H1 (cell line): Measurements from ENCODE around the gene CHST8. TPM values are rescaled to one million over a fixed set of nuclear protein-coding genes. Genes with fewer than 3 reads are reported as not detected.

Experiments
- CTCF ChIA-PET: fragments of 300-600 bp; sonication (Branson Sonifier 250); formaldehyde crosslinking; loops from one replicate; lab custom pipeline; 2021; ENCODE audit not compliant: partially characterized antibody; lab: Charles Lee
- POLR2A ChIA-PET: fragments of 300-600 bp; sonication (Branson Sonifier 250); formaldehyde crosslinking; loops from one replicate; lab custom pipeline; 2021; ENCODE audit warnings: inconsistent platforms; ENCODE audit not compliant: partially characterized antibody; lab: Charles Lee
- DNase-seq, 2 experiments: peaks; one replicate each; pipeline versions ENCODE4 v3.0.0 to v3.0.0-alpha.2; 2010 to 2022; ENCODE audit warnings: low spot score in 2 of 2, low read depth in 1 of 2, mixed read lengths in 1 of 2
- FAIRE-seq: peaks from 2 replicates; lab custom pipeline; 2011; peaks lifted over from hg19 to GRCh38; lab: Jason Lieb, UNC
- H2AFZ ChIP-seq: 2 replicates; pipeline ENCODE4 v1.8.1; 2012; ENCODE audit warnings: low read length, inconsistent platforms
- H2AK5ac ChIP-seq: 2 replicates; pipeline ENCODE4 v1.6.1; 2013; ENCODE audit warnings: low read depth, low read length
- H2BK120ac ChIP-seq: replicated peaks from 2 replicates; pipeline ENCODE3; 2013; ENCODE audit warnings: low read depth, low read length, inconsistent platforms
- H2BK12ac ChIP-seq: 2 replicates; pipeline ENCODE4 v1.6.1; 2013; ENCODE audit warnings: low read depth, low read length
- H2BK15ac ChIP-seq: 2 replicates; pipeline ENCODE4 v1.6.1; 2013; ENCODE audit warnings: low read length
- H2BK20ac ChIP-seq: 2 replicates; pipeline ENCODE4 v1.6.1; 2013; ENCODE audit warnings: low read length
- H2BK5ac ChIP-seq: 2 replicates; pipeline ENCODE4 v1.6.1; 2013; ENCODE audit warnings: low read depth, low read length
- H3K14ac ChIP-seq: 2 replicates; pipeline ENCODE4 v1.6.1; 2013; ENCODE audit warnings: inconsistent platforms; ENCODE audit not compliant: insufficient read length
- H3K18ac ChIP-seq: 2 replicates; pipeline ENCODE4 v1.6.1; 2013; ENCODE audit warnings: low read length; ENCODE audit errors: extremely low read depth
- H3K23ac ChIP-seq: 2 replicates; pipeline ENCODE4 v1.6.1; 2013; ENCODE audit warnings: inconsistent platforms; ENCODE audit not compliant: insufficient read length
- H3K23me2 ChIP-seq: 2 replicates; pipeline ENCODE4 v1.6.1; 2013; ENCODE audit warnings: low read depth, low read length
- H3K27ac ChIP-seq: 2 replicates; pipeline ENCODE4 v1.6.1; 2011; ENCODE audit warnings: low read depth, low read length, inconsistent platforms
- H3K27me3 ChIP-seq, 4 experiments: replicated peaks in 1 of 4; 1 replicate in 1 of 4; 2 replicates in 3 of 4; pipeline versions ENCODE4 v1.6.1 to v1.8.1; 2011 to 2013; ENCODE audit warnings: low read length in 3 of 4, mild to moderate bottlenecking in 3 of 4, inconsistent platforms in 2 of 4, mixed read lengths in 2 of 4, moderate library complexity in 1 of 4; ENCODE audit not compliant: control insufficient read depth in 3 of 4, insufficient read depth in 3 of 4; ENCODE audit errors: extremely low read depth in 1 of 4
- H3K36me3 ChIP-seq, 4 experiments: 2 replicates each; pipeline versions ENCODE4 v1.6.1 to v1.8.1; 2011 to 2013; ENCODE audit warnings: mild to moderate bottlenecking in 4 of 4, low read length in 3 of 4, moderate library complexity in 2 of 4, control low read depth in 1 of 4, inconsistent platforms in 1 of 4; ENCODE audit not compliant: insufficient read depth in 4 of 4, control insufficient read depth in 2 of 4
- H3K4ac ChIP-seq: replicated peaks from 2 replicates; pipeline ENCODE3; 2013; ENCODE audit warnings: low read length, low read depth, mixed read lengths, inconsistent platforms; ENCODE audit not compliant: insufficient read length
- H3K4me1 ChIP-seq, 4 experiments: replicated peaks in 1 of 4; 1 replicate in 1 of 4; 2 replicates in 3 of 4; pipeline versions ENCODE4 v1.6.1 to v1.8.1; 2011 to 2013; ENCODE audit warnings: low read length in 3 of 4, inconsistent platforms in 2 of 4, mixed read lengths in 1 of 4; ENCODE audit not compliant: insufficient read depth in 4 of 4, control insufficient read depth in 3 of 4
- H3K4me2 ChIP-seq, 2 experiments: 2 replicates each; pipeline versions ENCODE4 v1.6.1 to v1.8.1; 2011 to 2013; ENCODE audit warnings: low read depth in 2 of 2, low read length in 2 of 2, control low read depth in 1 of 2, inconsistent platforms in 1 of 2, mild to moderate bottlenecking in 1 of 2; ENCODE audit not compliant: insufficient read depth in 1 of 2
- H3K4me3 ChIP-seq, 4 experiments: fragments of 200-600, 300-600 bp in 1 of 4; sonication (generic), shearing (Covaris generic), sonication (Bioruptor Twin) in 1 of 4; 2 replicates each; pipeline versions ENCODE4 v1.5.1 to v1.8.1; 2011 to 2016; ENCODE audit warnings: low read length in 4 of 4, low read depth in 3 of 4, control low read depth in 2 of 4, inconsistent platforms in 2 of 4, mild to moderate bottlenecking in 2 of 4, mixed read lengths in 1 of 4, moderate library complexity in 1 of 4; ENCODE audit not compliant: insufficient read depth in 2 of 4; ENCODE audit errors: extremely low read depth in 1 of 4
- H3K56ac ChIP-seq: replicated peaks from 2 replicates; pipeline ENCODE3; 2013; ENCODE audit warnings: low read depth, mild to moderate bottlenecking, mixed read lengths, low read length, inconsistent platforms; ENCODE audit not compliant: insufficient read length
- H3K79me1 ChIP-seq: 2 replicates; pipeline ENCODE4 v1.6.1; 2013; ENCODE audit warnings: low read depth, low read length, control low read depth
- H3K79me2 ChIP-seq, 2 experiments: 2 replicates each; pipeline versions ENCODE4 v1.6.1 to v1.8.1; 2012 to 2013; ENCODE audit warnings: low read length in 2 of 2, mild to moderate bottlenecking in 2 of 2, inconsistent platforms in 1 of 2; ENCODE audit not compliant: insufficient read depth in 2 of 2, control insufficient read depth in 1 of 2
- H3K9ac ChIP-seq, 4 experiments: replicated peaks in 1 of 4; 1 replicate in 1 of 4; 2 replicates in 3 of 4; pipeline versions ENCODE4 v1.6.1 to v1.8.1; 2011 to 2013; ENCODE audit warnings: low read depth in 3 of 4, low read length in 3 of 4, control low read depth in 2 of 4, mild to moderate bottlenecking in 2 of 4, moderate library complexity in 2 of 4, inconsistent platforms in 1 of 4; ENCODE audit errors: extremely low read depth in 1 of 4
- H3K9me3 ChIP-seq, 2 experiments: 2 replicates each; pipeline versions ENCODE4 v1.6.1 to v1.8.1; 2012 to 2013; ENCODE audit warnings: mild to moderate bottlenecking in 2 of 2, moderate library complexity in 2 of 2, control low read depth in 1 of 2, inconsistent platforms in 1 of 2, low read depth in 1 of 2, low read length in 1 of 2, mixed read lengths in 1 of 2; ENCODE audit not compliant: insufficient read depth in 2 of 2
- H4K20me1 ChIP-seq, 2 experiments: replicated peaks in 1 of 2; 2 replicates each; pipeline versions ENCODE3 to v1.8.1; 2011 to 2013; ENCODE audit warnings: inconsistent platforms in 2 of 2, low read length in 2 of 2, mild to moderate bottlenecking in 1 of 2; ENCODE audit not compliant: insufficient read depth in 2 of 2, control insufficient read depth in 1 of 2
- H4K5ac ChIP-seq: 2 replicates; pipeline ENCODE4 v1.6.1; 2013; ENCODE audit warnings: low read length, low read depth, mixed read lengths, inconsistent platforms; ENCODE audit not compliant: insufficient read length
- H4K8ac ChIP-seq: 2 replicates; pipeline ENCODE4 v1.8.0; 2013; ENCODE audit warnings: mild to moderate bottlenecking, moderate library complexity, low read length, inconsistent platforms; ENCODE audit not compliant: insufficient read depth; ENCODE audit errors: extremely low read depth
- H4K91ac ChIP-seq: replicated peaks from 2 replicates; pipeline ENCODE3; 2013; ENCODE audit warnings: low read length, mixed read lengths, inconsistent platforms; ENCODE audit not compliant: insufficient read length
- BACH1 ChIP-seq: IDR thresholded peaks from 2 replicates; pipeline ENCODE4 v1.6.1; 2012; ENCODE audit warnings: low read length, improper control_type of control experiment
- GABPA ChIP-seq: IDR thresholded peaks from 2 replicates; pipeline ENCODE4 v1.6.1; 2011; ENCODE audit warnings: mild to moderate bottlenecking, low read length, moderate library complexity, borderline replicate concordance; ENCODE audit not compliant: insufficient read depth
- MAFK ChIP-seq: IDR thresholded peaks from 2 replicates; pipeline ENCODE4 v1.6.1; 2012; ENCODE audit warnings: low read depth, mild to moderate bottlenecking, improper control_type of control experiment, low read length
- RFX5 ChIP-seq: IDR thresholded peaks from 2 replicates; pipeline ENCODE4 v1.6.1; 2011; ENCODE audit warnings: low read depth, low read length, improper control_type of control experiment, borderline replicate concordance
- SP1 ChIP-seq: IDR thresholded peaks from 2 replicates; pipeline ENCODE4 v1.6.1; 2011; ENCODE audit warnings: low read depth, low read length
- SP4 ChIP-seq: IDR thresholded peaks from 2 replicates; pipeline ENCODE4 v1.6.1; 2012; ENCODE audit warnings: low read length, inconsistent platforms
- WGBS, 2 experiments: shearing (Covaris generic) in 1 of 2; methylation state at CpG; one replicate each; pipeline versions ENCODE4 v1.1.6 to v1.1.7; 2013 to 2015; ENCODE audit warnings: low lambda C conversion rate in 2 of 2, mixed read lengths in 2 of 2, inconsistent platforms in 1 of 2, low coverage in 1 of 2, missing lambda C conversion rate in 1 of 2; ENCODE audit not compliant: insufficient replicate concordance in 2 of 2, insufficient coverage in 1 of 2, insufficient read length in 1 of 2; ENCODE audit errors: extremely low coverage in 1 of 2, missing lambda C conversion rate in 1 of 2; 5-methylcytosine and 5-hydroxymethylcytosine counted together
- polyA plus RNA-seq, 7 experiments: library from polyadenylated mRNA; depleted of rRNA in 3 of 7; stranded (reverse) in 5 of 7; unstranded in 2 of 7; fragments of >200 nt in 5 of 7; fragments of 200-250 nt in 2 of 7; gene quantifications; 1 replicate in 5 of 7; 2 replicates in 1 of 7; 4 replicates in 1 of 7; pipeline versions ENCODE4 v1.2.1 to v1.2.3, GENCODE V29; 2011 to 2013; ENCODE audit warnings: missing spikeins in 2 of 7, mixed read lengths in 2 of 7
- total RNA-seq: library from RNA; stranded (reverse); fragmentation: NEBNext Ultra II Directional; extraction: Animal tissue kit (Norgen Biotek cat#: 25700); gene quantifications from 2 replicates; pipeline ENCODE4 v1.2.1, GENCODE V29; 2021

Gene CHST8
- total and polyA plus RNA-seq, 2 of the 8 experiments (the other 6 are each of a cell fraction or from before 2014, with no cell fraction given), result 10.8 to 28.2 TPM

DNA sequence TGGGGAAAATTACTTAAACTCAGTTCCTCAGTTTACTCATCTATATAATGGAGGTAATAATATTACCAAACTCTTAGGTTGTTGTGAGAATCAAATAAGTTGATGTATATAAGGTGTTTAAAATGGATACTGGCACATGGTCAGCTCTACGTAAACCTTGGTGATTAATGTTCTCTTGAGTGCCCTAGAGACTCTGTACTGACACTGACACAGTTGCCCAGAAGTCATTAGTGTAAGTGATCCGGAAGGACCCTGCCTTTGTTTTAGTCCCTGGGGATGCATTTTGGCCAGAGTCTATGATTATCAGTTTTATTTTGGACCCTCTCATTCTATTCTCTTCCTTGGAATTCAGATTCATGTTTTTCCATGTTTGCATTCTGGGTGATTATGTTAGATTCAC, 31.9 kb downstream of the CHST8 start:
- no peak overlapping the region for H3K4me3 ChIP-seq
- no peaks in the 10 kb centered on the region for H3K79me1 ChIP-seq
- H2AFZ ChIP-seq, result no peak overlapping the region
- no peak overlapping the region for H3K4me2 ChIP-seq
- no peak overlapping the region for H3K9ac ChIP-seq
- H3K79me2 ChIP-seq, result peaks cover 0 to 13% of the 10 kb centered on the region in 2 experiments; a peak in 1 of 4 replicates
- H3K27me3 ChIP-seq, result no peaks in the 10 kb centered on the region
- no peak overlapping the region for H3K18ac ChIP-seq
- H2BK120ac ChIP-seq, result no peak overlapping the region
- no peak overlapping the region for H2AK5ac ChIP-seq
- no peak overlapping the region for H4K8ac ChIP-seq
- CTCF ChIA-PET, result interaction anchor here (1.0 to 2.1 kb wide), 3 partner anchors 14 to 223 kb away, joined by 3 to 5 read pairs (median 5); no protein-coding TSS in a partner anchor
- peaks cover 3% of the 10 kb centered on the region; the same call in 1 of the 2 replicates for H3K23me2 ChIP-seq
- peaks cover 0 to 13% (median 6%) of the 10 kb centered on the region in 4 experiments; a peak in 5 of 7 replicates for H3K4me1 ChIP-seq
- no peak overlapping the region for H2BK12ac ChIP-seq
- H3K27ac ChIP-seq, result no peak overlapping the region
- H3K56ac ChIP-seq, result no peak overlapping the region
- no peak overlapping the region for H3K4ac ChIP-seq
- no peak for DNase-seq
- H3K36me3 ChIP-seq, result no peaks in the 10 kb centered on the region
- no peaks in the 10 kb centered on the region for H3K9me3 ChIP-seq
- no peak overlapping the region for H4K5ac ChIP-seq
- no peak overlapping the region for H2BK15ac ChIP-seq
- no peak for FAIRE-seq
- H4K91ac ChIP-seq, result no peak overlapping the region
- H4K20me1 ChIP-seq, result no peaks in the 10 kb centered on the region
- H3K14ac ChIP-seq, result no peak overlapping the region
- POLR2A ChIA-PET, result no interaction called here
- H3K23ac ChIP-seq, result no peak overlapping the region
- H2BK20ac ChIP-seq, result no peak overlapping the region
- H2BK5ac ChIP-seq, result no peak overlapping the region
- 95% methylated on average over 2 of the region's 2 CpGs; no CpG with 5 or more reads in 1 of the 2 experiments for WGBS, 2 experiments
- TF ChIP-seq GABPA, result no peak
- TF ChIP-seq RFX5, result no peak
- TF ChIP-seq BACH1, result no peak
- no peak for TF ChIP-seq SP4
- TF ChIP-seq MAFK, result no peak
- no peak for TF ChIP-seq SP1
